GM12892 (cell line): ENCODE data around the gene PPP4R2.

ENCODE experiments used
- POLR2AphosphoS5 ChIP-seq: IDR thresholded peaks from 2 replicates; pipeline ENCODE4 v1.6.1; 2011; ENCODE audit warnings: low read depth, low read length, control low read depth
- TAF1 ChIP-seq: IDR thresholded peaks from 2 replicates; pipeline ENCODE4 v1.6.1; 2011; ENCODE audit warnings: low read depth, mild to moderate bottlenecking, control low read depth, low read length, borderline replicate concordance

DNA sequence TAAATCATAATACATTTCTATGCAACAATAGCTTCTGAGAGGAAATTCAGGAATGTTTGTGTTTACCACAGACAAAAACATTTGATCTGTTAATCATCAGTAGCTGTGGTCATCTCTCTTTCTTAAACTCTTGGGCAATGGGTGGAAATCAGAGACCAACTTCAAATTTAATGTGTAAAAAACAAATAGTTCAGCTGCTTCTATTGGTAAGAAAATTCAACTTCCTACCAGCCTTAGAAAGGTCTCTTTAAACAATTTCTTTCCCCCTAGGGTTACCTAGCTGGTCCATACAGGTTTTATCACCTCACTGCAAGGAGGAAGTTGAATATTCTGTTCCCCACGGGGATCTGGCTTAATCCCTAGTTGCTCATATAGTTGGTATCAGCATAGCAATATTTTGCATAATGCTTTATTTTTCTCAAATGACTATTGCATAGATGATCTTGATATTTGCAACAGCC lies 20.3 kb upstream of the PPP4R2 start:
- TF ChIP-seq POLR2AphosphoS5 (no peak), TAF1 (no peak)
